ENCODE data around the gene FXYD6. TPM values are rescaled to one million over a fixed set of nuclear protein-coding genes. Genes with fewer than 3 reads are reported as not detected.

Gene FXYD6
- total RNA-seq, 1 donor from 2014 or later = 113 TPM

DNA sequence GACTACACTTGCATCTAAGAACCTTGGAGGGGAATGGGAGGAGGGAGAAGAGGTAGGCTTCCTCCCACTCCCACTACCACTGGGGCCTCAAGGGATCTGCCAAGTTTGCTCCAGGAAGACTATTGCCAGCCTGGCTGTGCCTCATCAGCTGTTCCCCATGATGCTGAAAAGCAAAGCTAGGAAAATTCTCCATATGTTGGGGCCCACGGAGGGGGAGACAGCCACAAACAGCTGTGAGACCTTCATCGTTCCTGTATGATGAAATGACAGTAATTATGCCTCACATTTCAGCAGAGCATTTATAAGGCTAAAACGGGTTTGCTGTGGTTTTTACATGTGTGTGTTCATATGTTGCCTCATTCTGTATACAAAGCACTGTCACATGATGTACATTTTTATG is 86.2 kb downstream of the FXYD6 start:
- H3K4me1 Mint-ChIP-seq = no peaks in the 10 kb centered on the region
- DNase-seq (ENCODE audit: low read depth, low spot score) = no peak
- no peaks in the 10 kb centered on the region for H3K9me3 Mint-ChIP-seq
- H3K4me3 Mint-ChIP-seq = no peak overlapping the region
- no peak overlapping the region for H3K27ac Mint-ChIP-seq (ENCODE audit: unreplicated experiment)
- H3K27me3 Mint-ChIP-seq (ENCODE audit: low read depth) = peaks cover 71% of the 10 kb centered on the region
- no peak for TF ChIP-seq CTCF (conservative IDR thresholded peaks at IDR 0.05)
- H3K36me3 Mint-ChIP-seq (ENCODE audit: low read depth) = no peaks in the 10 kb centered on the region

DNA sequence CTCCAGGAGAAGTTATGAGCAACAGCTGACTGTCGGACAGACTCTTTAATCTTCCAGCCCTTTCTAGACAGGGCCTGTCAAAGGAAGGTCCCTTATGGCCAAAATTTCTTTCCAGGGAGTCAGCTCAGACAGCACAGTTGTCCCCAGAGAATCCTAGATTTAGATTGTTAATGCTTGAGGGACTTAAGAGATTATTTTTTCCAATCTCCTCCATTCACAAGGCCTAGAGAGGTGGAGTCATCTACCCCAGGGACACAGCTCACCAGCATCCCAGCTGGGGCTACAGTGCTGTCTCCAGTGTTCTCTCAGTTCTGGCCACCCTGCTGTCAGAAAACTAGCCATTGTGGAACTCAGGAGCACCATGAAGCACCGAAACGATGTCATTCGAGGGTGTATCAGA is 87.2 kb downstream of the FXYD6 start:
- no peak for DNase-seq (ENCODE audit: low read depth, low spot score)
- H3K4me1 Mint-ChIP-seq = no peaks in the 10 kb centered on the region
- no peak overlapping the region for H3K27ac Mint-ChIP-seq (ENCODE audit: unreplicated experiment)
- no peaks in the 10 kb centered on the region for H3K9me3 Mint-ChIP-seq
- no peak overlapping the region for H3K4me3 Mint-ChIP-seq
- no peak for TF ChIP-seq CTCF (conservative IDR thresholded peaks at IDR 0.05)
- no peaks in the 10 kb centered on the region for H3K36me3 Mint-ChIP-seq (ENCODE audit: low read depth)
- H3K27me3 Mint-ChIP-seq (ENCODE audit: low read depth) = peaks cover 70% of the 10 kb centered on the region

Other genes starting within 250 kb of the FXYD6 start
- gene DSCAML1, start 79.4 kb downstream of the FXYD6 start, total RNA-seq = 0.09 and 0.25 TPM in 2 replicates
- 0.18 and 0.26 TPM in 2 replicates for gene FXYD2, start 51.9 kb downstream of the FXYD6 start, total RNA-seq
- 0.34 TPM in 1 of 2 replicates, not detected in the other for gene TMPRSS13, start 52.7 kb upstream of the FXYD6 start, total RNA-seq
- gene IL10RA, start 109.7 kb upstream of the FXYD6 start, total RNA-seq = 0.37 and 0.48 TPM in 2 replicates
- gene TMPRSS4, start 200.4 kb upstream of the FXYD6 start, total RNA-seq = not detected in 2 replicates
- gene SMIM35, start 210.3 kb upstream of the FXYD6 start, total RNA-seq = not detected in 2 replicates